ENCODE results near the gene BCAN. TPM values are rescaled to one million over a fixed set of nuclear protein-coding genes. Genes with fewer than 3 reads are reported as not detected.
A peak's percentile ranks its signal among the peaks of the same experiment; 100 is the strongest.

The BCAN gene
- total RNA-seq, 4 donors from 2014 or later: 0.50 to 5.0 (median 1.9) TPM; not detected in 1

GRCh38 chr1:156675210-156676113 lies 33.5 kb downstream of the BCAN start:
- peaks cover 53% of the 10 kb centered on the region for H3K27me3 ChIP-seq
- no peaks in the 10 kb centered on the region for H3K9me3 ChIP-seq
- peak overlapping the region in 3 of 4 donors; percentile 79 to 85 (median 83) for H3K27ac ChIP-seq
- TF ChIP-seq EP300 (IDR thresholded peaks at IDR 0.05): no peak
- TF ChIP-seq POLR2AphosphoS5 (IDR thresholded peaks at IDR 0.05): no peak
- no peak for TF ChIP-seq POLR2A (IDR thresholded peaks at IDR 0.05)
- TF ChIP-seq CTCF (IDR thresholded peaks at IDR 0.05): no peak
- WGBS, 2 donors (ENCODE audit: low coverage in 1 of 2): 23 to 47% methylated on average over 3 to 6 of the region's 18 CpGs
- peaks cover 0 to 21% of the 10 kb centered on the region in 2 donors for H3K36me3 ChIP-seq
- peak overlapping the region in 1 of 2 donors; percentile 57 for H3K4me3 ChIP-seq
- ATAC-seq: no peak
- peaks cover 0 to 61% (median 16%) of the 10 kb centered on the region in 3 donors for H3K4me1 ChIP-seq

GRCh38 chr1:156676114-156676819 lies 34.4 kb downstream of the BCAN start:
- H3K4me1 ChIP-seq: peaks cover 0 to 53% (median 13%) of the 10 kb centered on the region in 3 donors
- peaks cover 60% of the 10 kb centered on the region for H3K27me3 ChIP-seq
- no peak for ATAC-seq
- peaks cover 0 to 21% of the 10 kb centered on the region in 2 donors for H3K36me3 ChIP-seq
- peak overlapping the region; percentile 32 to 57 for H3K4me3 ChIP-seq
- TF ChIP-seq POLR2AphosphoS5 (IDR thresholded peaks at IDR 0.05): no peak
- no peak for TF ChIP-seq POLR2A (IDR thresholded peaks at IDR 0.05)
- TF ChIP-seq CTCF (IDR thresholded peaks at IDR 0.05): no peak
- TF ChIP-seq EP300 (IDR thresholded peaks at IDR 0.05): no peak
- WGBS, 2 donors (ENCODE audit: low coverage in 1 of 2): 40% methylated on average over 1 of the region's 49 CpGs; no CpG with 5 or more reads in 1 of the 2 donors
- no peaks in the 10 kb centered on the region for H3K9me3 ChIP-seq
- H3K27ac ChIP-seq: peak overlapping the region; percentile 11 to 85 (median 81)

- Histone ChIP-seq H3K9me3 (no peaks in the 10 kb centered on the region), H3K4me1 (peaks cover 0 to 53% (median 13%) of the 10 kb centered on the region in 3 donors), H3K4me3 (peak within 1 kb of the TSS; percentile 32 to 57), H3K36me3 (peaks cover 0 to 19% of the 10 kb centered on the region in 2 donors), H3K27me3 (peaks cover 68% of the 10 kb centered on the region), H3K27ac (peak within 1 kb of the TSS; percentile 11 to 85 (median 81))
- ATAC-seq: peak; percentile 81
- 0% methylated on average over 1 to 8 of the region's 70 CpGs for WGBS, 2 donors (ENCODE audit: low coverage in 1 of 2)
- TF ChIP-seq CTCF (IDR thresholded peaks at IDR 0.05): peak in 1 of 4 experiments; percentile 19
- TF ChIP-seq POLR2AphosphoS5 (IDR thresholded peaks at IDR 0.05): no peak
- no peak for TF ChIP-seq EP300 (IDR thresholded peaks at IDR 0.05)
- no peak for TF ChIP-seq POLR2A (IDR thresholded peaks at IDR 0.05)
These were observed 35.1 kb downstream of the BCAN start, which contains the start of gene NES for GRCh38 chr1:156676820-156677615. TSS of gene NES (minus strand) at chr1:156677407. CDS start at chr1:156677264, 143 bp downstream.

- Histone ChIP-seq H3K4me1 (peaks cover 0 to 53% (median 13%) of the 10 kb centered on the region in 3 donors), H3K4me3 (peak overlapping the region; percentile 32 to 57), H3K27ac (peak overlapping the region in 3 of 4 donors; percentile 79 to 85 (median 83)), H3K9me3 (no peaks in the 10 kb centered on the region), H3K36me3 (peaks cover 0 to 10% of the 10 kb centered on the region in 2 donors), H3K27me3 (peaks cover 77% of the 10 kb centered on the region)
- 2% methylated on average over 14 to 21 of the region's 22 CpGs for WGBS, 2 donors (ENCODE audit: low coverage in 1 of 2)
- peak in 3 of 4 experiments; percentile 86 to 91 (median 90) for TF ChIP-seq CTCF (IDR thresholded peaks at IDR 0.05)
- TF ChIP-seq POLR2AphosphoS5 (IDR thresholded peaks at IDR 0.05): no peak
- no peak for TF ChIP-seq POLR2A (IDR thresholded peaks at IDR 0.05)
- no peak for TF ChIP-seq EP300 (IDR thresholded peaks at IDR 0.05)
- ATAC-seq: peak; percentile 63
These were observed 36.0 kb downstream of the BCAN start for GRCh38 chr1:156677616-156678596.

Data from gastroesophageal sphincter (tissue), 4 donors.